ENCODE results near the gene SPIN2B.
"Not testable (repeated sequence)": the region's sequence is repeated elsewhere in the genome, so short reads cannot be mapped to it uniquely, and the experiment has no call there.

Gene SPIN2B

GRCh38 chrX:57121162-57121755 is at the start of gene SPIN2B:
SPIN2B (minus strand) TSS chrX:57121548.
- H3K9me3 Mint-ChIP-seq, result no peaks in the 10 kb centered on the region
- peaks cover 6% of the 10 kb centered on the region for H3K36me3 Mint-ChIP-seq
- ATAC-seq (peak; percentile 100), DNase-seq (ENCODE audit: low spot score in 2 of 2) (peak; percentile 43 to 82)
- peaks cover 13% of the 10 kb centered on the region for H3K4me1 Mint-ChIP-seq
- H3K27ac Mint-ChIP-seq, result peak within 1 kb of the TSS; percentile 91
- H3K4me3 Mint-ChIP-seq, result peak within 1 kb of the TSS; percentile 83

DNA sequence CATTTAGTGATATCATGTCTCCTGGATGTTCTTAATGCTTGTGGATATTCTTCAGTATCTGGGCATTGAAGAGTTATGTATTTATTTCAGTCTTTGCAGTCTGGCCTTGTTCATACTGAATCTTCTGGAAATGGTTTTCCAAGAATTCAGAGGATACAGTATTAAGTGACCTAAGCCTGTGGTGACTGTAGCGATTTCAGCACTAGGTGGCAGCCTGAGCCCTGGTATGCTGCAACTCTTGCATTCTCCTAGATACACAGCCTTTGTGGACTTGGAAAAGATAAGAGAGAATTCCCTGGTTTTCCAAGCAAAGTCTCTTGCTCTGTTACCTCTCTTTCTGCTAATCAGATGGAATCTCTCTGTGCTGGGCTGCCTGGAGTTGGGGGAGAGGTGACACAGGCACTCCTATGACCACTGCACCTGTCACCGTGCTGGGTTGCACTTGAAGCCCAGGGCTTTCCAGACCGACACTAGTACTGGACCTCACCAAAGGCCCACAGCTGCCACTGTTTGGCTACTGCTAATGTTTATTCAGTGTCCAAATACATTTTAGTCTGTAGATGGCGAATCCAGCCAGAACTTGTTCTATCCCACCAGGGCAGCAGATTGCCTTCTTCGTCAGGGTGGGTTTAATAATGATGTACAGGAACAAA is 35.2 kb upstream of the SPIN2B start:
- DNase-seq (ENCODE audit: low spot score in 2 of 2) (no peak), ATAC-seq (no peak)
- peaks cover 3% of the 10 kb centered on the region for H3K9me3 Mint-ChIP-seq
- no peak overlapping the region for H3K4me3 Mint-ChIP-seq
- H3K4me1 Mint-ChIP-seq, result no peaks in the 10 kb centered on the region
- peaks cover 5% of the 10 kb centered on the region for H3K36me3 Mint-ChIP-seq
- no peak overlapping the region for H3K27ac Mint-ChIP-seq

- H3K4me1 Mint-ChIP-seq, result no peaks in the 10 kb centered on the region
- DNase-seq (ENCODE audit: low spot score in 2 of 2) (no peak), ATAC-seq (no peak)
- no peak overlapping the region for H3K27ac Mint-ChIP-seq
- H3K9me3 Mint-ChIP-seq, result no peaks in the 10 kb centered on the region
- no peak overlapping the region for H3K4me3 Mint-ChIP-seq
- H3K36me3 Mint-ChIP-seq, result no peaks in the 10 kb centered on the region
Measured at GRCh38 chrX:57155171-57155570, 33.8 kb upstream of the SPIN2B start.

DNA sequence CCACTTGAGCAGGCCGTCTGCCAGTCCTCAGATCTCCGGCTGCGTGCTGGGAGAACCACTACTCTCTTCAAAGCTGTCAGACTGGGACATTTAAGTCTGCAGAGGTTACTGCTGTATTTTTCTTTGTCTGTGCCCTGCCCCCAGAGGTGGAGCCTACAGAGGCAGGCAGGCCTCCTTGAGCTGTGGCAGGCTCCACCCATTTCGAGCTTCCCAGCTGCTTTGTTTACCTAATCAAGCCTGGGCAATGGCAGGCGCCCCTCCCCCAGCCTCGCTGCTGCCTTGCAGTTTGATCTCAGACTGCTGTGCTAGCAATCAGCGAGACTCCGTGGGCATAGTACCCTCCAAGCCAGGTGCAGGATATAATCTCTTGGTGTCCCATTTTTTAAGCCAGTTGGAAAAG is 30.9 kb upstream of the SPIN2B start:
- not testable (repeated sequence) for H3K4me3 Mint-ChIP-seq; H3K4me1 Mint-ChIP-seq; H3K9me3 Mint-ChIP-seq; H3K36me3 Mint-ChIP-seq; H3K27ac Mint-ChIP-seq; DNase-seq (ENCODE audit: low spot score in 2 of 2); ATAC-seq

GRCh38 chrX:57138674-57139073 is 17.3 kb upstream of the SPIN2B start:
- Mint-ChIP-seq H3K4me3 (no peak overlapping the region), H3K9me3 (no peaks in the 10 kb centered on the region), H3K27ac (no peak overlapping the region), H3K4me1 (peaks cover 7% of the 10 kb centered on the region), H3K36me3 (no peaks in the 10 kb centered on the region)
- no peak for DNase-seq (ENCODE audit: low spot score in 2 of 2)
- ATAC-seq, result no peak

GRCh38 chrX:57137501-57137900 is 16.2 kb upstream of the SPIN2B start:
- no peak overlapping the region for H3K4me3 Mint-ChIP-seq
- H3K27ac Mint-ChIP-seq, result no peak overlapping the region
- DNase-seq (ENCODE audit: low spot score in 2 of 2), result no peak

GRCh38 chrX:57137073-57137472 is 15.7 kb upstream of the SPIN2B start, which contains the start of gene SPIN2A:
SPIN2A (minus strand) TSS chrX:57137397; CDS start chrX:57136597, 800 bp downstream.
- H3K4me1 Mint-ChIP-seq; H3K36me3 Mint-ChIP-seq; H3K9me3 Mint-ChIP-seq; H3K4me3 Mint-ChIP-seq; ATAC-seq; DNase-seq (ENCODE audit: low spot score in 2 of 2); H3K27ac Mint-ChIP-seq: not testable (repeated sequence)

More at GRCh38 chrX:57137501-57137900, 16.2 kb upstream of the SPIN2B start:
- H3K36me3 Mint-ChIP-seq, result no peaks in the 10 kb centered on the region
- no peak for ATAC-seq
- H3K9me3 Mint-ChIP-seq, result no peaks in the 10 kb centered on the region
- H3K4me1 Mint-ChIP-seq, result peaks cover 7% of the 10 kb centered on the region

DNA sequence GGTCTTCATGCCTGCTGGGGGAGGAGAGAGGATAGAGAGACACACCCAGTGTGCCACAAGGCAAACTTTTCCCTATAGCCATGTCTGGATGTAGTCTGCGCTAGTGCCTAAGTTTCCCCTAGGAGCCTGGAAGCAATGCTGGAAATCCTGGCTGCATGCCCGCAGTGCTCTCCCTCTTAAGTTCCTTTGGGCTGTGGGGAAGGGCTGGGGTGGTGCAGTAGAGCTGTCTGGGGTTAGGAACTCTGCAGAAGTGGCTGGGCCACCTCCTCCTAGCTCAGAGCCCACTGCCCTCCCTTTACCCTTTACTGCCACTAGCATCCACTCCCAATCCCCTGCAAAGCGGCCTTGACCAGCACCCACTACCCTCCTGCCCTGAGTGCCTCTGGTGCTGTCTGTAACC is 15.2 kb upstream of the SPIN2B start:
- not testable (repeated sequence) for DNase-seq (ENCODE audit: low spot score in 2 of 2); H3K4me1 Mint-ChIP-seq; ATAC-seq; H3K4me3 Mint-ChIP-seq; H3K36me3 Mint-ChIP-seq; H3K27ac Mint-ChIP-seq; H3K9me3 Mint-ChIP-seq

- no peaks in the 10 kb centered on the region for H3K36me3 Mint-ChIP-seq
- H3K4me1 Mint-ChIP-seq, result no peaks in the 10 kb centered on the region
- H3K4me3 Mint-ChIP-seq, result no peak overlapping the region
- ATAC-seq, result no peak
- no peak overlapping the region for H3K27ac Mint-ChIP-seq
- no peaks in the 10 kb centered on the region for H3K9me3 Mint-ChIP-seq
- no peak for DNase-seq (ENCODE audit: low spot score in 2 of 2)
Measured at GRCh38 chrX:57135287-57135686, 13.9 kb upstream of the SPIN2B start.

DNA sequence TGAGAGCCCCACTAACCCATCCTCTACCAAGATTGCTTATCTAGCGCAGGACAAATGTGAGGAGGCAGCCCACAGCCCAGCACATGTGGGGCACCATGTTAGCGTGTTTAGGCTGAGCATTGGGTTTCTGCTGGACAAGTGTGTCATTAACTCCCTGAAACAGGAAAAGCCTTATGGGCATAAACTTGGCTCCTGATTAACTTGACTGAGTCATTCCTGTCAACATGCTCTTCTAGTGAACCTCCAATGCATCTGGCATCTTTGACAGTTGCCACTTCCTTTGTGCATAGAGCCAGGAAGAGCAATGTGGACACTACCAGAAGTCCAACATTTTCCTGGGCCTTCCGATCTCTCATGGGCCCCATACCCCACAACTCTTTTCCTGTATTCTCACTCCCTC is 13.4 kb upstream of the SPIN2B start:
- ATAC-seq (no peak), DNase-seq (ENCODE audit: low spot score in 2 of 2) (no peak)
- H3K27ac Mint-ChIP-seq, result no peak overlapping the region
- H3K36me3 Mint-ChIP-seq, result no peaks in the 10 kb centered on the region
- H3K4me3 Mint-ChIP-seq, result no peak overlapping the region
- H3K4me1 Mint-ChIP-seq, result no peaks in the 10 kb centered on the region
- no peaks in the 10 kb centered on the region for H3K9me3 Mint-ChIP-seq

DNA sequence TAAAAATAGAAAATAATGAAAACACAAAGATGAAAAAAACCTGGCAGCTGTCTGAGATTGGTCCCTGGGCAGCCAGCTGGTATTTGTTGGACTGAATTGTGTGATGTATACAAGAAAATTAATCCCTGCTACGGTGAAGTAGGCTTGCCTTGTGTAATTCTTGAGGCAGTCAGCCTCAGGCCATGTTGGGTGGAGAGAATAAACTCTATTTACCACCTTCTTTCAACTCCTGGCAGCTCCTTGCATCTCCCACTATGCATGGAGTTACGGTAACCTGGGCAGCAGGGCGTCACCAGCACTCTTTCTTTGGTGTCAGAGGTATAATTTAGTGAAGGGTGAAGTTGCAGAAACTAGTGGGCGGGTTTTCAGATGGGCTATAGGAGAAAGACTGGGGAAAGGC is 12.4 kb upstream of the SPIN2B start:
- H3K4me1 Mint-ChIP-seq, result no peaks in the 10 kb centered on the region
- no peak for ATAC-seq

GRCh38 chrX:57133284-57133683 is 11.9 kb upstream of the SPIN2B start:
- not testable (repeated sequence) for H3K4me3 Mint-ChIP-seq

More for the DNA sequence above, 12.4 kb upstream of the SPIN2B start:
- Mint-ChIP-seq H3K9me3 (no peaks in the 10 kb centered on the region), H3K4me3 (no peak overlapping the region), H3K27ac (no peak overlapping the region), H3K36me3 (no peaks in the 10 kb centered on the region)
- DNase-seq (ENCODE audit: low spot score in 2 of 2), result no peak

DNA sequence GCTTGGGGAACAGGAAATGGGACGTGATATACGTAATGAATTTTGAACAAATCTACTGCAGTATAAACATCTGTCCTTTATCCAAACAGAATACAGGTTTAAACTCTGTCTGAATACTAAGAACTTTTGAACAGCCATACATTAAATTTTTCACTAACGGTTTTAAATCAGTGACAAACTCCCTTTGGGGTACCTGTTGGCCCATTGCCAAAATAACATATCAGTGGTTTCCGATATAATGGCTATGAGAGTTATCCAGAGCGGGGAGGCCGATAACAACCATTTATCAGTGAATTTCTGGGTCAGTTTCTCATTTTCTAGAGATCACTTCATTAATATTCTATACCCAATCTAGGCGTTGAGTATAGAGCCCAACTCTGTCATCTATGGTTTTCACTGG is 10.7 kb upstream of the SPIN2B start:
- Mint-ChIP-seq H3K27ac (no peak overlapping the region), H3K36me3 (no peaks in the 10 kb centered on the region), H3K4me3 (no peak overlapping the region), H3K9me3 (no peaks in the 10 kb centered on the region), H3K4me1 (no peaks in the 10 kb centered on the region)
- ATAC-seq (no peak), DNase-seq (ENCODE audit: low spot score in 2 of 2) (no peak)

More at GRCh38 chrX:57133284-57133683, 11.9 kb upstream of the SPIN2B start:
- not testable (repeated sequence) for DNase-seq (ENCODE audit: low spot score in 2 of 2); H3K27ac Mint-ChIP-seq; ATAC-seq; H3K9me3 Mint-ChIP-seq; H3K4me1 Mint-ChIP-seq; H3K36me3 Mint-ChIP-seq

GRCh38 chrX:57121816-57122215 is 468 bp upstream of the SPIN2B start:
- peak overlapping the region; percentile 83 for H3K4me3 Mint-ChIP-seq
- DNase-seq (ENCODE audit: low spot score in 2 of 2) (no peak), ATAC-seq (no peak)
- peaks cover 13% of the 10 kb centered on the region for H3K4me1 Mint-ChIP-seq
- peak overlapping the region; percentile 91 for H3K27ac Mint-ChIP-seq
- no peaks in the 10 kb centered on the region for H3K9me3 Mint-ChIP-seq
- peaks cover 6% of the 10 kb centered on the region for H3K36me3 Mint-ChIP-seq

DNA sequence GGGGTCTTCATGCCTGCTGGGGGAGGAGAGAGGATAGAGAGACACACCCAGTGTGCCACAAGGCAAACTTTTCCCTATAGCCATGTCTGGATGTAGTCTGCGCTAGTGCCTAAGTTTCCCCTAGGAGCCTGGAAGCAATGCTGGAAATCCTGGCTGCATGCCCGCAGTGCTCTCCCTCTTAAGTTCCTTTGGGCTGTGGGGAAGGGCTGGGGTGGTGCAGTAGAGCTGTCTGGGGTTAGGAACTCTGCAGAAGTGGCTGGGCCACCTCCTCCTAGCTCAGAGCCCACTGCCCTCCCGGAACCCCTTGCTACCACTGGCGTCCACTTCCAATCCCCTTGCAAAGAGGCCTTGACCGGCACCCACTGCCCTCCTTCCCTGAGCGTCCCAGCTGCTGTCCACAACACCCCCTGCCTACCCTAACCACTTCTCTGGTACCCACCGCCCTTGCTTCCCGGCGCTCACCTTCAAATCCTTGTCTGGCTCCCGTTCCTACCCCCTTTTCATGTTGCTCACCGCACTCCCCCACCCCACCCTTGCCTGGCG is 658 bp downstream of the SPIN2B start:
- H3K4me1 Mint-ChIP-seq, result peaks cover 13% of the 10 kb centered on the region
- not testable (repeated sequence) for H3K9me3 Mint-ChIP-seq; ATAC-seq; H3K36me3 Mint-ChIP-seq; DNase-seq (ENCODE audit: low spot score in 2 of 2)
- H3K27ac Mint-ChIP-seq, result peak overlapping the region; percentile 91
- H3K4me3 Mint-ChIP-seq, result peak overlapping the region; percentile 83

DNA sequence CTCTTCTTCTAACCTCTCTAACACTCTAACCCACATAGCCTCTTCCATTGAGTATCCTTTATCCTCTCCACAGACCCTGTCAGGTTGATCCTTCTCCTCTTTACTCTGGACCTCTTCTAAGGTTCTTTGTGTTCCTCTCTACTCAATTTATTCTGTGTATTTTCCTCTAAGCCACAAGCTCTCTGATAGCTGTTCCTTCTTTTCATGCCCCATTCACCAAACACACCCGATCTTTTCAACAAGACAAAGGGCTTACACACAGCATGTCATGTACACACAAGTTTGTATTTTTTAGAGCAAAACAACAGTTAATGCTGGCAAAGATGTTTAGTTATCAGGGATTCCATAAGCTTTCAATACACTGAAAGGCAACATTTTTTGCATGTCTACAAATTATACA is 1.9 kb downstream of the SPIN2B start:
- DNase-seq (ENCODE audit: low spot score in 2 of 2) (no peak), ATAC-seq (no peak)
- Mint-ChIP-seq H3K36me3 (peaks cover 6% of the 10 kb centered on the region), H3K27ac (peak overlapping the region; percentile 29), H3K4me3 (no peak overlapping the region), H3K4me1 (peaks cover 9% of the 10 kb centered on the region), H3K9me3 (no peaks in the 10 kb centered on the region)
